Heart left ventricle (tissue), 13 donors: ENCODE results near the gene TRIM5.

ENCODE experiments used
- CTCF ChIP-seq, 12 donors: fragments of 200-600 bp; sonication (generic) in 4 of 12; IDR thresholded peaks; one replicate each; pipeline versions ENCODE4 v1.5.0 to v1.8.0; 2018 to 2022; ENCODE audit warnings: antibody characterized with exemption in 12 of 12, mild to moderate bottlenecking in 5 of 12
- POLR2A ChIP-seq, 2 donors: fragments of 450-650 bp; IDR thresholded peaks; one replicate each; pipeline ENCODE4 v1.6.1; 2017; ENCODE audit warnings: antibody characterized with exemption in 2 of 2, mild to moderate bottlenecking in 2 of 2, moderate library complexity in 2 of 2
- donor health status: ischemic (EF 13 %, LVEDD 7.1; RV severe dilation, severe dysfunction).
- donor health status: DM: no; HTN: yes; CAD: no.
- donor health status: DM: no; HTN: no; CAD: no.
- donor health status: ischemic (EF 25% LVEDD 6.9; RV normal size, moderate dysfunction).
- donor health status: ischemic (EF 25% LVEDD 5.7; RV mildly dilated, moderate dysfunction).
- donor health status: ischemic (EF 35%, LVEDD 5.7; RV mildly dilated, moderate dysfunction).
- donor health status: nonischemic (EF 11% LVEDD 7.7; RV severe dilation, severe dysfunction).
- donor health status: DM: yes; HTN: yes; CAD: no.
- donor health status: PGD.
- donor health status: ischemic (EF 29% LVEDD 5.4; RV normal size, mild dysfunction).
- donor health status: nonischemic (EF 23%, LVEDD 6.1; RV moderate dilation, normal function).

- TF ChIP-seq POLR2A (IDR thresholded peaks at IDR 0.05): no peak
- no peak for TF ChIP-seq CTCF (IDR thresholded peaks at IDR 0.05)
These were observed 35.0 kb upstream of the TRIM5 start for GRCh38 chr11:5719703-5720495.
